Duodenal mucosa (tissue), 2 donors: Measurements from ENCODE around the gene C3orf52.

Source experiments
- H3K27ac ChIP-seq: one replicate; pipeline ENCODE4 v1.7.0; 2013; ENCODE audit warnings: low read depth, low read length
- H3K27me3 ChIP-seq, 2 donors: one replicate each; pipeline ENCODE4 v1.7.0; 2013; ENCODE audit warnings: low read length in 2 of 2, control low read depth in 1 of 2; ENCODE audit not compliant: insufficient read depth in 2 of 2, control insufficient read depth in 1 of 2
- H3K36me3 ChIP-seq, 2 donors: one replicate each; pipeline ENCODE4 v1.7.0; 2013; ENCODE audit warnings: low read length in 2 of 2, control low read depth in 1 of 2; ENCODE audit not compliant: insufficient read depth in 2 of 2, control insufficient read depth in 1 of 2
- H3K4me1 ChIP-seq, 2 donors: one replicate each; pipeline ENCODE4 v1.7.0; 2013; ENCODE audit warnings: low read length in 2 of 2, control low read depth in 1 of 2; ENCODE audit not compliant: insufficient read depth in 2 of 2, control insufficient read depth in 1 of 2
- H3K4me3 ChIP-seq, 2 donors: one replicate each; pipeline ENCODE4 v1.7.0; 2013; ENCODE audit warnings: low read length in 2 of 2, low read depth in 1 of 2
- H3K9ac ChIP-seq, 2 donors: one replicate each; pipeline ENCODE4 v1.7.0; 2013; ENCODE audit warnings: low read length in 2 of 2, low read depth in 1 of 2
- H3K9me3 ChIP-seq, 2 donors: one replicate each; pipeline ENCODE4 v1.7.0; 2013; ENCODE audit warnings: low read length in 2 of 2, control low read depth in 1 of 2; ENCODE audit not compliant: control insufficient read depth in 1 of 2

The C3orf52 gene

DNA sequence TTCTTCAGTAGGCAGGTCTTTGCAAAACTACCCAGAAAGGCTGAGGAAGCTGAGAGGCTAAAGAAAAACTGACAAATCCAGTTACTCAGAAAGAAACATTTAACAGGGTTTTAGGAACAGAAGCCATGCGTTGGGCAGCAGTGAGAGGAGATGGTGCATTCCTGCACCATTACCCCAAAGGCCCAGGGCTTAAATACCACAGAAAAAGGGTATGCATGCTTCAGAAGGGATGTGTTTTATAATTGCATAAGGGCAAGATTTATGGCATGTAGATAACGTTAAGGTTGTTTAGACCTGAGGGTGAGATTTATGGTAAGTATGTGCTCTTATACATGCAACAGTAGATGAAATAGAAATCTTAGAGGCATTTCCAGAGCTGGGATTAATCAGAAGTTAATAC, 10.0 kb downstream of the C3orf52 start:
- Histone ChIP-seq H3K9ac (no peak overlapping the region), H3K36me3 (no peaks in the 10 kb centered on the region), H3K4me3 (no peak overlapping the region), H3K4me1 (peaks cover 3 to 22% of the 10 kb centered on the region in 2 donors), H3K27ac (no peak overlapping the region), H3K9me3 (no peaks in the 10 kb centered on the region), H3K27me3 (no peaks in the 10 kb centered on the region)

DNA sequence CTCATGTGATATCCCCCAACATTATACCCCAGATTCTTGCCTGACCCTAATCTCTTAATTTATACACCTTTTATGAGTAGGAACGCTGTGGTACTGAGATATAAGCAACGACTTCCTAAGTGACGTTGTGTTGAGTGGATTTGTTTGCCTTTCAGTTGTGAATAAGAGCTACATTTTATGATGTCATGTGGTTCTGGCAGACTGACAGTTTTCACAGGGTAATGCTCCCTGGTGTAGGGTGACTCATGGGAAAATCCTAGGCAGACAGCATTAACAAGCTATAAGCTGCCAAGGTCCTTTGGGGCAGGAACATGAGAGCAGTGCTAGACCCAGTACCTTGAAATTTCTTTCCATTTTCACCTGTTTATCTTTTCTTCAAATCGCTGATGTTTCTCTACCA, 11.2 kb downstream of the C3orf52 start:
- Histone ChIP-seq H3K36me3 (no peaks in the 10 kb centered on the region), H3K9ac (no peak overlapping the region), H3K27me3 (no peaks in the 10 kb centered on the region), H3K4me1 (peaks cover 0 to 16% of the 10 kb centered on the region in 2 donors), H3K9me3 (no peaks in the 10 kb centered on the region), H3K4me3 (no peak overlapping the region), H3K27ac (no peak overlapping the region)

GRCh38 chr3:112101916-112102315, 15.7 kb downstream of the C3orf52 start:
- no peaks in the 10 kb centered on the region for H3K27me3 ChIP-seq

DNA sequence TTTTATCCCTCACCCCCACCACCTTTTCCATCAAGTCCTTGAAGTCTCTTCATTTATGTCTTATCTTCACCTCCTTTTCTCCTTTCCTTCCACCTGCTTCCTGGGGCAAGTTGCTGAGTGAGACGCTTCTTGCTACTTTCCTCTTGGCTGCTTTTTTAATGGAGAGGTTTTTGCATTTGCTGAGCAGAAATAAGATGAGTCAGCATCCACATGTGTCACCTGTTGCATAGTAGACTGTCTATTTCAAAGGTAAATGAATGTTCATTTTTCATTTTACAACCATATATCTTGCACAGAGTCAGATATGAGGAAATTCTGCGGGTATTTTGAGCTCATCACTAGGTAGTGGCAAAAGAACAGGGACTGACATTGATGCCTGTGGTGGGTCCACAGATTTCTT, 18.6 kb downstream of the C3orf52 start:
- Histone ChIP-seq H3K9ac (no peak overlapping the region), H3K36me3 (peaks cover 0 to 3% of the 10 kb centered on the region in 2 donors), H3K9me3 (no peaks in the 10 kb centered on the region), H3K27ac (no peak overlapping the region), H3K4me1 (no peaks in the 10 kb centered on the region), H3K27me3 (no peaks in the 10 kb centered on the region), H3K4me3 (no peak overlapping the region)

More at GRCh38 chr3:112101916-112102315, 15.7 kb downstream of the C3orf52 start:
- H3K4me3 ChIP-seq, result no peak overlapping the region
- H3K9me3 ChIP-seq, result no peaks in the 10 kb centered on the region
- H3K4me1 ChIP-seq, result peaks cover 0 to 7% of the 10 kb centered on the region in 2 donors
- no peak overlapping the region for H3K27ac ChIP-seq
- peaks cover 0 to 3% of the 10 kb centered on the region in 2 donors for H3K36me3 ChIP-seq
- H3K9ac ChIP-seq, result no peak overlapping the region

DNA sequence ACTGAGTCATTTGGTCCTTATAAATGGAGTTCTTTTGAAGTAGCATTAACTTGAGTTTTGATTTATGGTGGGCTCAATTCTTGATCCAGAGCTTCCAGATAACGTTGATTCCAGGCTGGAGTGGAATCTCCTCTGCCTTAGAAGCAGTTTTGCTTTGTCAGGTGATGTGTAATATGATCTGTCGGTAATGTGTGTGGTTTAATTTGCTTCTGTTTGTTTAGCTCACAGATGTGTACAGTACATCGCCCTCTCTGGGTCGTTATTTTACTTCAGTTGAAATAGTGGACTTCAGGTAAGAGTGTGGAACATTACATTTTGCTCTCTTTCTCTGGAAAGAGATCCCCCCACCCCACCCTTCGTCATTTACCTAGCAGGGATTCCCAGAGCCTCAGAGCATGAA, 23.1 kb downstream of the C3orf52 start:
- Histone ChIP-seq H3K4me3 (no peak overlapping the region), H3K4me1 (no peaks in the 10 kb centered on the region), H3K9me3 (no peaks in the 10 kb centered on the region), H3K27me3 (no peaks in the 10 kb centered on the region), H3K36me3 (peaks cover 0 to 2% of the 10 kb centered on the region in 2 donors), H3K9ac (no peak overlapping the region), H3K27ac (no peak overlapping the region)

- Histone ChIP-seq H3K27ac (no peak overlapping the region), H3K27me3 (no peaks in the 10 kb centered on the region), H3K4me1 (no peaks in the 10 kb centered on the region), H3K9me3 (no peaks in the 10 kb centered on the region), H3K36me3 (peaks cover 0 to 2% of the 10 kb centered on the region in 2 donors), H3K4me3 (no peak overlapping the region), H3K9ac (no peak overlapping the region)
These were observed 25.7 kb downstream of the C3orf52 start for GRCh38 chr3:112111785-112112402.

- H3K9me3 ChIP-seq, result no peaks in the 10 kb centered on the region
- H3K27me3 ChIP-seq, result no peaks in the 10 kb centered on the region
- H3K27ac ChIP-seq, result no peak overlapping the region
- H3K4me3 ChIP-seq, result no peak overlapping the region
- no peak overlapping the region for H3K9ac ChIP-seq
- H3K36me3 ChIP-seq, result peaks cover 2 to 5% of the 10 kb centered on the region in 2 donors
- H3K4me1 ChIP-seq, result peaks cover under 1 to 2% of the 10 kb centered on the region in 2 donors
These were observed 28.5 kb downstream of the C3orf52 start for GRCh38 chr3:112114576-112115160.

DNA sequence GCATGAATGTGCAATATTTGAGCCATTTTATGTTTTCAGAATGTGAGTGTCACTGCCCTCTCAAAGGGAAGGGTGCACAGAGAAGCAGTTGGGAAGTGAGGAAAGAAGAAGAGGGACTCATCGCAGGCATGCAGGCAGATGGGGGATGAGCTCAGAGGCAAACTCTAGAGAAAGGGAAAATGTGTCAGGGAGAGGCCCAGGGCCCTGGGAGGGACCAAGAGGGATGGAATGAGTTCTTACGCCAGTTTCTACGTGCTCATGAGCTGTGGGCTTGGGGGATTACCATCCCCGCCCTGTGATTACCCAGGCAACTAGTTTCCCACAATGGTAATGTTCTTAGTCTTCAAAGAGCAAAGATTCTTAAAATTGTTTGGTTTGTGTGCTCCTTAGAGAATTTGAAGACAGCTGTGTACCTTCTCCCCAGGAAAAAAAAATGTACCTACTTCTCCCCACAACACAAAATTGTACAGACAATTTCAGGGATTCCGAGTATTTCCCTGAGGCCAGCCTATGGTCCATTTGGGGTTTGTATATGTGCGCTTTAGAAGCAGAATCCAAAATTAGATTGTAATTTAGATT, 29.1 kb downstream of the C3orf52 start:
- H3K4me3 ChIP-seq, result no peak overlapping the region
- no peak overlapping the region for H3K27ac ChIP-seq
- no peaks in the 10 kb centered on the region for H3K27me3 ChIP-seq
- H3K9me3 ChIP-seq, result no peaks in the 10 kb centered on the region
- H3K36me3 ChIP-seq, result peaks cover 2 to 5% of the 10 kb centered on the region in 2 donors
- no peak overlapping the region for H3K9ac ChIP-seq
- peaks cover 2 to 6% of the 10 kb centered on the region in 2 donors for H3K4me1 ChIP-seq

GRCh38 chr3:112115806-112116383, 29.7 kb downstream of the C3orf52 start:
- Histone ChIP-seq H3K9me3 (no peaks in the 10 kb centered on the region), H3K27ac (no peak overlapping the region), H3K27me3 (no peaks in the 10 kb centered on the region), H3K36me3 (peaks cover 2 to 5% of the 10 kb centered on the region in 2 donors), H3K9ac (no peak overlapping the region), H3K4me3 (no peak overlapping the region), H3K4me1 (peaks cover 2 to 6% of the 10 kb centered on the region in 2 donors)

DNA sequence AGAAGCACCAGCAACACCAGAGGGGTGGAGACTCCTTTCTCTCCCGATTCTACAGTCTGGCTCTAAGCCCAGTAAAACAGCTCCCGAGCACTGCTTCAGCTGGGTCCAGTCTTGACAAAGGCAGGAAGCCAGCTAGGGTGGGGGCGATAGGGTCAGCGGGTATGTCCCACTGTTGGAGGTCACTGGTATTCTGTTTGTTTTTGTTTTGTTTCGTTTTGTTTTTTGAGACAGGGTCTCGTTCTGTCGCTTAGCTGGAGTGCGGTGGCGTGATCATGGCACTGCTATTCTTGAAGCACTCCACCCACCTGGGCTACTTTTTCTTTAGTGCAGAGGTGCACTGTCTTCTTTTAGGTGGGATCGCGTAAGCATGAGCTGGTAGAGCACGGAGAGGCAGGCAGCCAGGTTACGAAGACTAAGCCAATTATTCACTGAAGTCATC, 30.6 kb downstream of the C3orf52 start:
- no peak overlapping the region for H3K9ac ChIP-seq
- H3K27me3 ChIP-seq, result no peaks in the 10 kb centered on the region
- H3K27ac ChIP-seq, result no peak overlapping the region
- H3K9me3 ChIP-seq, result no peaks in the 10 kb centered on the region
- H3K4me1 ChIP-seq, result peaks cover 2 to 6% of the 10 kb centered on the region in 2 donors
- H3K36me3 ChIP-seq, result peaks cover 2 to 5% of the 10 kb centered on the region in 2 donors
- H3K4me3 ChIP-seq, result no peak overlapping the region
